ENCODE results near the gene HIF1AN.

The HIF1AN gene

GRCh38 chr10:100522107-100522801, 13.5 kb upstream of the HIF1AN start:
- no peak for DNase-seq

DNA sequence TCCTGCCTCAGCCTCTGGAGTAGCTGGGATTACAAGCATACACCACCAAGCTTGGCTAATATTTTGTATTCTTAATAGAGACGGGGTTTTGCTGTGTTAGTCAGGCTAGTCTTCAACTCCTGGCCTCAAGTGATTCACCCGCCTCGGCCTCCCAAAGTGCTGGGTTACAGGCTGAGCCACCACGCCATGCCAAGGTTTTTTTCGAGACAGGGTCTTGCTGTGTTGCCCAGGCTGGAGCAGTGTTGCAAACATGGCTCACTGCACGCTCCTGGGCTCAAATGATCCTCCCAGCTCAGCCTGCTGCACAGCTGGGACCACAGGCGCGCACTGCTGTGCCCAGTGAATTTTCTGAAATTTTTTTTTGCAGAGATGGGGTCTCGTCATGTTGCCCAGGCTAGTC, 12.8 kb upstream of the HIF1AN start:
- DNase-seq: no peak

- no peak for DNase-seq
Observed at GRCh38 chr10:100524206-100524605, 11.5 kb upstream of the HIF1AN start.

DNA sequence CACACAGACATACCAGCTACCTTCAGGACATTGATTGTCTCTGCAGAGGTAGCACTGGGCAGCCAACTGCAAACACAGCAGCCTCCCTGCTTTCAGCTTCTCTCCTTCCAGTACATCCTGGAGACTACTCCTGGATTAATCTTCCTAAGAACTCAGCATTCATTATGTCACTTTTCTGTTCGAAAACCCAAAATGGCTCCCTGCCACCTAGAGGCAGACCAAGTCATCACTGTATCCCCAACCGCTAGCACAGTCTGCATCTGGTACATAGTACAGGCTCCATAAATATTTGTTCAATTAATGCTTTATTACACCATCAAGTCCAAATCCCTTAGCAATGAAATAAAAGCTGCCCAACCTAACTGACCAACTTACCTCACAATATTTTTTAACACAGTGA, 11.1 kb upstream of the HIF1AN start:
- no peak for DNase-seq

DNA sequence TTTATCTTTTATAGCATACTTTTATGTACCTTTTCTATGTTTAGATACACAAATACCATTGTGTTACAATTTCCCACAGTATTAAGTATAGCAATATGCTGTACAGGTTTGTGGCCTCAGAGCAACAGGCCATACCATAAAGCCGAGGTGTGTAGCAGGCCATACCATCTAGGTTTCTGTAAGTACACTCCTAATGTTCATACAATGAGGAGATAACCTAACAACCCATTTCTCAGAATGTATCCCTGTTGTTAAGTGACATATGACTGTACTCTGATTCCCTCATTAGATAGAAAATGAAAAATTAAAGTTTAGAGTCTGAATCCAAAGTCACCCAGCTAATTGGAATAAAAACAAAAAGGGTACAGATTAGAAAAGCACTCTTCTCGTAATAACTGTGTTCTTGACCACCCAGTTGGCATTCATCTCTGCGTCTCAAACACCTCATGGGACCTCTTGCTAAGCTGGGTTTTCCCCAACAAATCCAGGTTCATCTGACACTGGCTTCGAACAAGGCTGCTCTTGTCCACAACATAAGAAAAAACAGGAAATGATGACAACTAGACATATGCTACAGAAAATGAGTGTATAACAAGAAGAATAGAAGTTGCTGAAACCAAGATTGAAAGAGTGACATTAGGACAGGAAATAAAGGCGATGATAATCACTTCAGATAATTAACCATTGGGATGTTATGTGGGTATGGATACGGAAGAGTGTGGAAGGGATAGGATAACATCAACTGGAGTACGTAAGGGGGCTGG, 7.4 kb upstream of the HIF1AN start:
- DNase-seq: no peak

DNA sequence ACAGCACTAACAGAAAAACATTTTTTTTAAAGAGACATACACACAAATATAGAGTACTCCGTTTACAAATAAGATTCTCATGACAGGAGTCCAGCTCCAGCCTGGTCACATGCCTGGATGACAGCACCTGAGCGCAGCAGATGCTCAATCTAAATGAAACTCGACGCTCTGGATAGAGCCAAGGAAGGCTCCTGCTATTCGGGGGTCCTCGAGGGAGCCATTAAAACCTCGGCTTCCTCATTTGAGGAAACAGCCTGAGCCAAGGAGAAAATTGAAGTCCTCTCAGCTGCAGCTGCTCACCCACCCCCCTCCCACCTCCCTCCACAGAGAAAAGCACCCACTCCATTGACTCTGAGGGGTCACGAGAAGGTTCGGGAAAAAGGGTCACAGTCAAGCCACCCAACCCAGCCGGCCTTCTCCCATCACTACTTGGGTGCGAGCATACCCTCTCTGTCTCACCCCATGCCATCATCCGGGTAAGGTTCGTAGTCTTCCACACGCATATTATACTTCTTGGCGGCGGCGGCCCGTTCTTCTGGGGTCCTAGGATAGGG, 6.7 kb upstream of the HIF1AN start:
- no peak for DNase-seq

GRCh38 chr10:100529475-100530298, 6.1 kb upstream of the HIF1AN start, which contains the start of gene NDUFB8:
Gene NDUFB8, minus strand, starts transcription at chr10:100529871. Its CDS starts 20 bp downstream, at chr10:100529851.
- peak; percentile 54 to 55 for DNase-seq

- DNase-seq: peak; percentile 18 to 23
Observed at GRCh38 chr10:100531761-100532160, 4.0 kb upstream of the HIF1AN start.

DNA sequence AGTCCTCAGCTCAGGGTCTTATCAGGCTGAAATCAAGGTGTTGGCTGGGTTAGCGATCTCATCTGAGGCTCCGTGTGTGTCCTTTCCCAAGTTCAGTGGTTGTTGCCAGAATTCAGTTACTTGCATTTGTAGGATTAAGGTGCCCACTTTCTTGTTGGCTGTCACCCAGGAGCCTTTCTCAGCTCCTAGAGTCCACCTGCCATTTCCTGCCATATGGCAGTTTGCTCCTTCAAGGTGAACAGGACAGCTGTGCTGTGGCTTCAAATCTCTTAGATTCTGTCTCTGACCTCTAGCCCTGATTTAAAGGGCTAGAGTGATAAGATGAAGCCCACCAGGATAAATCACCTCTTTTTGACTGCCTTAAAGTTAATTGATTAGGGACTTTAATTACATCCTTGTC, 1.0 kb upstream of the HIF1AN start:
- DNase-seq: no peak

DNA sequence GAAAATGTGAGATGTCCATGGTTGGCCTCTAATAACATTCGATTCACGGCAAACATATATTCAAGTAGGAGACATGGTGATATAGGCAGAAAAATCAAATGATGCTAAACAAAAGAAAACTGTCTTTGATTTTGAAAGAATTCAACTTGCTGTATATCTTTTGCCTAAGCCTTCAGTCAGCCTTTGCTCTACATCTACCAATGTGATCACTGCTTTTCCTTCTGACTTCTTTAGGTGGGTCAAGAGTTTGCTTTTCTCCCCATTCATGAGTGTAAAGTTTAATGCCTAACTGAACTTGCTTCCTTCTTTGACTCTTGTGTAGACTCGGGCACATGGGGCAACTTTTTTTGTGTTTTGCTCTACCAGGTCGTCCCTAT, 417 bp upstream of the HIF1AN start:
- no peak for DNase-seq

DNA sequence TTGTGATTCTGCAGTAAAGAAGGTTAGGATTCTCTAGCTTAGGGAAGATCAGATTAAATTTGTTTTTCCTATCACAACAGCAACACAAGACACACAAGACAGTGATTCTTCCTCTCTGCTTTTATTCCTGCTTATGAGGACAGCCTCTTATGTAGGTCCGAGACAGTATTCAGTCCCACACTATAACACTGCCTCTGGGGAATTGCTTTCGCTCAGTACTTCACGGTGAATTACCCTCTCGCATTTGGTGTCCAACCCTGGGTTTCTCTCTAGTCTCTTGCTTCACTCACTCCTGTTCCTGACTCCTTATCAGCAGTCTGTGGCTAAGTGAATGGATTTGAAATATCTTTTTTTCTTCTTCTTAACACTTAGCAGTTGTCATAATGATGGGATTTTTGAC, 1.7 kb downstream of the HIF1AN start:
- no peak for DNase-seq

GRCh38 chr10:100544950-100545349, 9.2 kb downstream of the HIF1AN start:
- no peak for DNase-seq

DNA sequence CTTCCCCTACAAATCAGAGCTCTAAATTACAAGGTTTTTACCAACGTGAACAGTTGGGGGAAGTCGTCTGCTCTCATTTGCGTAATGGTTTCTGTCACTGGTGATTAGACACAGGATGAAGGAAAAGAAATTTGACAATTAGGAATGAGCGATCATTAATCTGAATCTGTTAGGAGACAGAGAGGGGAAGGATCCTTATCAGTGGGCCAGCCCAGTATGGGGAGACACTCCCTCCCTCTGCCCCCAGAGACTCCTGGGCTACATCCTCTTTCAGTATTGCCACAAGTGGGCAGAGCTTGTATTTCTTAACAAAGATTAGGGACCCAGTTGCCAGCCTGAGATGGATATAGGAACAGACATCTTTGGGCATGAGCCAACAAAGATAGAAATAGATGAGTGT, 15.5 kb downstream of the HIF1AN start:
- DNase-seq: peak; percentile 3 to 6

DNA sequence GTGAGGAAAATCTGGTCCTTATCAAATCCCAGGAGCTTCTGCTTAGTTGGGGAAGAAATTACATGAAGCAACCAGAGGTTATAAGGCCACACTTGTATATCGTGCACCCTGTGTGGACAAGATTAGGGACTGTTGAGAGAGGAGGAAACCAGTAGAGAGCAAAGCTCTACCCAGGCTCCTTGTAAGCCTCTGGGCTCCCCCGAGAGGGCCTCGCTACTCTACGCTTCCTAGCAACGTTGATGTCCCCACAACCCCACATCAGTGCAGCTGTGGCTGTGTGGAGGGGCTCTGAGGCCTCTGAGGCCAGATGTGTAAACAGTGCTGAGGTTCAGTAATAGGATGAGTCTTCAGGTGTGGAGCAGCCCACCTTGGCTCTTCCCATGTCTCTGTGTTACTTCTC, 16.0 kb downstream of the HIF1AN start:
- DNase-seq: no peak

- DNase-seq: peak in 1 of 2 experiments; percentile 4
Observed at GRCh38 chr10:100553929-100554328, 18.2 kb downstream of the HIF1AN start.

DNA sequence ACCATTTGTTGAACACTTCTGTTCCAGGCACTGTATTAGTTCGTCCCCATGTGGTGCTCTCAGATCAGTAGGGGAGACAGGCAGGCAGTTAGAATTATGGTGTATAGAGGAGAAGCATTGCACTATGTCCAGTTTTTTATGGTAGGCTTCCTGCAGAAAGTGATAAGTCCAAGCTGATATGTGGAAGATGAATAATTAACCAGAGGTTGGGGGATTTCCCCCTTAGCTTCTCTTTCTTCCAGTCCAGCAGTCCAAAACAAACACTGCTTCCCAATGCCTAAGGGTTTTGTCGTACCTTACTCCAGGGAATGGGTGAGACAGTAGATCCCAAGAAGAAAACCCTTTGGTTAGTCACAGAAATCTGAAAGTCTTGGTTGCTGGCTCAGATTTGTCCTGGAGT, 19.2 kb downstream of the HIF1AN start:
- DNase-seq: no peak

DNA sequence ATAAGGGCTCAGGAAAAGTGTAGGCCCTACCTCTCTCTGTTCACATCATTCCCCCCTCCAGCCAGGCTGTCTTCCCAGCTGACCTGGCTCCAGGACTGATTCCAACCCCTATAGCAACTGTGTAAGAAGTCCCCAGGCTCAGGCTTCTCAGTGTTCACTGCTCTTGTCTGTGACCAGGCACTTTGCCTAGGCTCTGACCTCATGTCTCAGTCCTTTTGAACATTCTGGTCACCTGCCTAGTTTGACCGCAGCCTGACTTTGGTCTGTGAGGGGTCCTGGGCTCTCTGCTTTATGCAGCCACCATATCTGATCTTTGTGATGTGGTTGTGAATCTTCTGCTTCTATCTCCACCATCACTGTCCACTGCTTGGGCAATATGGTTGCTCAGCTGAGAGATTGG, 24.5 kb downstream of the HIF1AN start:
- no peak for DNase-seq

GRCh38 chr10:100561005-100561404, 25.3 kb downstream of the HIF1AN start:
- no peak for DNase-seq

GRCh38 chr10:100562008-100562672, 26.4 kb downstream of the HIF1AN start:
- DNase-seq: no peak

GRCh38 chr10:100565206-100565985, 29.7 kb downstream of the HIF1AN start:
- no peak for DNase-seq

DNA sequence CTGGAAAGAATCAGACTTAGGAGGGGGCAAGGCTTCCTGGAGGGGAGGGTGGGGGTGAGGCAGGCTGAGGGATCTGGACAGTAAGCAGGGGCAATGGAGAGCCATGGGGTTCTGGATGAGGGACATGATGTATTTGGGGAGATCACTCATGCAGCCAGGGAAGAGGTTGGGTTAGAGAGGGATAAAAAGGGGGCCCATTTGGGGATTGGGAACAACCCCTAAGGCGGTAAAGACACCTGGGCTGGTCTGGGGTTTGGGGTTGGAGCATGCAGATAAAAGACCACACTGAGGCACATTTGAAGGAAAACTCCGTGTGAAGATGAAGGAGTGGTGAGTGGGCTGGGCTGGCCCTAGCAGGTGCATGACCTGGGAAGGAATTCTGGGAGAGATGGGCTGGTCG, 30.8 kb downstream of the HIF1AN start:
- no peak for DNase-seq

DNA sequence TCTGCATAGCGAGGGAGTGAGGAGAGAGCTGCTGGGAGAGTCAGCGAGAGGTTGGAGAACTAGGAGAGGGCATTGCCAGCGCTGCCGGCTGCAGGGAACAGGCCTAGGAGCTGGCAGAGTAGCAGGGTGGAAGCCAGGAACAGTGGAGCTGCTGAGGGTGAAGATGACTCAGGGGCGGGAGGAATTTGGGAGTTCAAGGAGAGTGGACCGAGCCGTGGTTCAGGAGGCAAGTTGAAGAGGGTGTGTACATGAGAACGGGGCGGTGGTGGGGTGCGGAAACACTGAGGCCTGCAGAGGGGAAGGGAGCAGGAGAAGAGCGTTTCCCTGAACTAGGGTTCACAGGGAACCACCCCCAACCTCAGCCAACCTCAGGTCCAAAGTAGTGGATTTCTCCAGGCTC, 31.5 kb downstream of the HIF1AN start:
- DNase-seq: no peak
